ENCODE results near the gene INSRR. TPM values are rescaled to one million over a fixed set of nuclear protein-coding genes. Genes with fewer than 3 reads are reported as not detected.

The INSRR gene
- total and polyA plus RNA-seq, 3 donors from 2014 or later, result 1.5 to 7.0 (median 6.4) TPM

- TF ChIP-seq POLR2A (IDR thresholded peaks at IDR 0.05), result no peak
- H3K9me3 ChIP-seq, result no peaks in the 10 kb centered on the region
- no peak overlapping the region for H3K4me3 ChIP-seq
- no peaks in the 10 kb centered on the region for H3K27me3 ChIP-seq
- H3K4me1 ChIP-seq, result peaks cover 6% of the 10 kb centered on the region
- H3K27ac ChIP-seq, result no peak overlapping the region
- H3K36me3 ChIP-seq (ENCODE audit: low read depth, missing control alignments), result no peaks in the 10 kb centered on the region
- intact Hi-C loops (cut with DNase I; ENCODE audit: low total_unique reads), result no loop called here
- 25 to 59% methylated on average over 11 to 14 of the region's 14 CpGs for WGBS, 2 donors
- DNase-seq, result no peak
These were observed 14.3 kb downstream of the INSRR start for GRCh38 chr1:156844638-156845037.

GRCh38 chr1:156844102-156844501 is 14.8 kb downstream of the INSRR start:
- intact Hi-C loops (cut with DNase I; ENCODE audit: low total_unique reads), result no loop called here
- Histone ChIP-seq H3K36me3 (ENCODE audit: low read depth, missing control alignments) (no peaks in the 10 kb centered on the region), H3K9me3 (no peaks in the 10 kb centered on the region), H3K27ac (no peak overlapping the region), H3K27me3 (no peaks in the 10 kb centered on the region), H3K4me1 (peaks cover 4% of the 10 kb centered on the region), H3K4me3 (no peak overlapping the region)
- no peak for DNase-seq
- TF ChIP-seq CTCF (IDR thresholded peaks at IDR 0.05) (no peak), POLR2A (IDR thresholded peaks at IDR 0.05) (no peak)
- 68 to 70% methylated on average over 6 of the region's 6 CpGs for WGBS, 2 donors

- Histone ChIP-seq H3K27me3 (no peaks in the 10 kb centered on the region), H3K4me1 (no peaks in the 10 kb centered on the region), H3K4me3 (no peak overlapping the region), H3K27ac (no peak overlapping the region), H3K9me3 (no peaks in the 10 kb centered on the region), H3K36me3 (ENCODE audit: low read depth, missing control alignments) (no peaks in the 10 kb centered on the region)
- no peak for DNase-seq
- TF ChIP-seq POLR2A (IDR thresholded peaks at IDR 0.05) (no peak), CTCF (IDR thresholded peaks at IDR 0.05) (no peak)
- intact Hi-C loops (cut with DNase I; ENCODE audit: low total_unique reads), result no loop called here
- 90 to 91% methylated on average over 8 to 9 of the region's 9 CpGs for WGBS, 2 donors
These were observed 16.2 kb downstream of the INSRR start for GRCh38 chr1:156842618-156843300.

- 87 to 90% methylated on average over 12 to 16 of the region's 16 CpGs for WGBS, 2 donors
- no peaks in the 10 kb centered on the region for H3K27me3 ChIP-seq
- no peak for DNase-seq
These were observed 17.5 kb downstream of the INSRR start for GRCh38 chr1:156841295-156841855.

GRCh38 chr1:156840898-156841279 is 18.0 kb downstream of the INSRR start:
- H3K4me3 ChIP-seq, result no peak overlapping the region
- 75 to 86% methylated on average over 1 to 14 of the region's 14 CpGs for WGBS, 2 donors
- intact Hi-C loops (cut with DNase I; ENCODE audit: low total_unique reads), result no loop called here
- H3K27me3 ChIP-seq, result no peaks in the 10 kb centered on the region
- TF ChIP-seq CTCF (IDR thresholded peaks at IDR 0.05) (no peak), POLR2A (IDR thresholded peaks at IDR 0.05) (no peak)
- no peaks in the 10 kb centered on the region for H3K36me3 ChIP-seq (ENCODE audit: low read depth, missing control alignments)
- no peaks in the 10 kb centered on the region for H3K9me3 ChIP-seq
- H3K4me1 ChIP-seq, result no peaks in the 10 kb centered on the region
- no peak for DNase-seq
- H3K27ac ChIP-seq, result no peak overlapping the region

More at GRCh38 chr1:156841295-156841855, 17.5 kb downstream of the INSRR start:
- H3K27ac ChIP-seq, result no peak overlapping the region
- H3K4me1 ChIP-seq, result no peaks in the 10 kb centered on the region
- TF ChIP-seq CTCF (IDR thresholded peaks at IDR 0.05), result no peak
- TF ChIP-seq POLR2A (IDR thresholded peaks at IDR 0.05), result no peak
- no peak overlapping the region for H3K4me3 ChIP-seq
- no peaks in the 10 kb centered on the region for H3K9me3 ChIP-seq
- intact Hi-C loops (cut with DNase I; ENCODE audit: low total_unique reads), result no loop called here
- H3K36me3 ChIP-seq (ENCODE audit: low read depth, missing control alignments), result no peaks in the 10 kb centered on the region
